Right cardiac atrium (tissue), 5 donors: ENCODE measurements around the gene GGACT. TPM values are rescaled to one million over a fixed set of nuclear protein-coding genes. Genes with fewer than 3 reads are reported as not detected.

Experiments used
- ATAC-seq, 2 donors: fragments of 200-7000 bp; cut with Tn5 transposase; one replicate each; pipeline versions ENCODE4 v1.8.0 to v1.9.1; 2020; ENCODE audit warnings: moderate library complexity in 2 of 2, mild to moderate bottlenecking in 1 of 2
- DNase-seq, 3 donors: peaks; one replicate each; pipeline ENCODE4 v3.0.0-alpha.2; 2020
- H3K27ac ChIP-seq: one replicate; pipeline ENCODE4 v1.5.1; 2013; ENCODE audit warnings: mild to moderate bottlenecking, low read length, control low read depth, moderate library complexity
- H3K27me3 ChIP-seq: one replicate; pipeline ENCODE4 v1.6.1; 2013; ENCODE audit not compliant: control insufficient read depth, insufficient read depth
- H3K4me1 ChIP-seq: one replicate; pipeline ENCODE4 v1.6.1; 2013; ENCODE audit warnings: low read length; ENCODE audit not compliant: control insufficient read depth, insufficient read depth
- H3K4me3 ChIP-seq: one replicate; pipeline ENCODE4 v1.5.1; 2013; ENCODE audit warnings: low read length, control low read depth
- H3K9me3 ChIP-seq: one replicate; pipeline ENCODE4 v1.6.1; 2013; ENCODE audit warnings: low read length; ENCODE audit not compliant: control insufficient read depth
- WGBS: extraction: QIAGEN DNeasy Blood & Tissue Kit; methylation state at CpG from one replicate; pipeline ENCODE4 v1.1.7; 2013; 5-methylcytosine and 5-hydroxymethylcytosine counted together
- intact Hi-C, 4 donors: fragments of 100-400 bp; cut with DNase I; formaldehyde crosslinking; loops; one replicate each; pipeline versions ENCODE4 v1.11.0 to v1.14.0; 2022 to 2023
- polyA plus RNA-seq: library from polyadenylated mRNA; stranded (reverse); fragments of 200-250 nt; gene quantifications from one replicate; pipeline ENCODE4 v1.2.3, GENCODE V29; 2013
- total RNA-seq, 4 donors: library from RNA; stranded (reverse); fragmentation: NEBNext Ultra II Directional; extraction: Animal tissue kit (Norgen Biotek cat#: 25700); gene quantifications; one replicate each; pipeline ENCODE4 v1.2.1, GENCODE V29; 2021
- donor health status: healthy with polysubstance abuse.
- donor health status: DM: no; HTN: yes; CAD: no.
- donor health status: DM: no; HTN: no; CAD: no.
- donor health status: DM: no; HTN: yes; CAD: no; lungs with severe emphysema.
- donor health status: DM: yes; HTN: yes; CAD: no.

Gene GGACT
- total and polyA plus RNA-seq, 5 donors, result 0.63 to 2.2 (median 1.6) TPM

- peaks cover 2% of the 10 kb centered on the region for H3K4me1 ChIP-seq
- DNase-seq (peak in 2 of 3 donors; percentile 65 to 74), ATAC-seq (peak; percentile 85 to 87)
- WGBS, result 61% methylated on average over 8 of the region's 8 CpGs
- no peaks in the 10 kb centered on the region for H3K27me3 ChIP-seq
- intact Hi-C loops, result no loop called here
- no peak overlapping the region for H3K27ac ChIP-seq
- no peaks in the 10 kb centered on the region for H3K9me3 ChIP-seq
- no peak overlapping the region for H3K4me3 ChIP-seq
Observed at GRCh38 chr13:100491164-100491842, 97.3 kb downstream of the GGACT start.

GRCh38 chr13:100490692-100491091, 97.9 kb downstream of the GGACT start:
- 71% methylated on average over 4 of the region's 4 CpGs for WGBS
- intact Hi-C loops, result no loop called here
- Histone ChIP-seq H3K4me1 (peaks cover 2% of the 10 kb centered on the region), H3K9me3 (no peaks in the 10 kb centered on the region), H3K27me3 (no peaks in the 10 kb centered on the region), H3K4me3 (no peak overlapping the region), H3K27ac (no peak overlapping the region)
- ATAC-seq (peak in 1 of 2 donors; percentile 16), DNase-seq (no peak)

GRCh38 chr13:100485265-100485664, 103.3 kb downstream of the GGACT start:
- H3K27me3 ChIP-seq, result no peaks in the 10 kb centered on the region
- peaks cover 3% of the 10 kb centered on the region for H3K4me1 ChIP-seq
- 87% methylated on average over 2 of the region's 2 CpGs for WGBS
- H3K27ac ChIP-seq, result no peak overlapping the region
- no peak for DNase-seq
- intact Hi-C loops, result no loop called here
- ATAC-seq, result no peak
- H3K4me3 ChIP-seq, result no peak overlapping the region
- no peaks in the 10 kb centered on the region for H3K9me3 ChIP-seq

GRCh38 chr13:100484702-100485101, 103.9 kb downstream of the GGACT start:
- Histone ChIP-seq H3K27ac (no peak overlapping the region), H3K27me3 (no peaks in the 10 kb centered on the region), H3K9me3 (no peaks in the 10 kb centered on the region), H3K4me3 (no peak overlapping the region), H3K4me1 (peaks cover 3% of the 10 kb centered on the region)
- DNase-seq (no peak), ATAC-seq (no peak)
- WGBS, result 82% methylated on average over 3 of the region's 3 CpGs
- intact Hi-C loops, result no loop called here

- H3K9me3 ChIP-seq, result no peaks in the 10 kb centered on the region
- ATAC-seq (no peak), DNase-seq (no peak)
- H3K27me3 ChIP-seq, result no peaks in the 10 kb centered on the region
- intact Hi-C loops, result no loop called here
- H3K4me1 ChIP-seq, result peaks cover 3% of the 10 kb centered on the region
- WGBS, result 49% methylated on average over 8 of the region's 8 CpGs
- no peak overlapping the region for H3K27ac ChIP-seq
- H3K4me3 ChIP-seq, result no peak overlapping the region
Observed at GRCh38 chr13:100483841-100484381, 104.7 kb downstream of the GGACT start.

GRCh38 chr13:100483139-100483538, 105.5 kb downstream of the GGACT start:
- no peak for DNase-seq
- Histone ChIP-seq H3K27ac (no peak overlapping the region), H3K9me3 (no peaks in the 10 kb centered on the region), H3K27me3 (no peaks in the 10 kb centered on the region), H3K4me1 (peaks cover 3% of the 10 kb centered on the region), H3K4me3 (no peak overlapping the region)
- ATAC-seq, result no peak
- intact Hi-C loops, result no loop called here
- 65% methylated on average over 6 of the region's 6 CpGs for WGBS

GRCh38 chr13:100480676-100481075, 107.9 kb downstream of the GGACT start:
- no peak for ATAC-seq
- Histone ChIP-seq H3K4me3 (no peak overlapping the region), H3K9me3 (no peaks in the 10 kb centered on the region), H3K27ac (no peak overlapping the region), H3K4me1 (peaks cover 3% of the 10 kb centered on the region), H3K27me3 (no peaks in the 10 kb centered on the region)
- 87% methylated on average over 9 of the region's 9 CpGs for WGBS
- intact Hi-C loops, result no loop called here
- no peak for DNase-seq

Other genes starting within 250 kb of the GGACT start
- 1 to 10 TPM; 4.6 to 9.1 (median 7.7) TPM for gene TMTC4, start 86.0 kb upstream of the GGACT start, total RNA-seq
- gene TMTC4, start 86.0 kb upstream of the GGACT start, polyA plus RNA-seq, result 3.8 TPM